Measurements from ENCODE around the gene ADCY7. TPM values are rescaled to one million over a fixed set of nuclear protein-coding genes. Genes with fewer than 3 reads are reported as not detected.

The ADCY7 gene
- total RNA-seq, 1 experiment from 2014 or later, result 4.2 TPM

- DNase-seq (ENCODE audit: low read depth, low spot score), result no peak
- in situ Hi-C loops (cut with HindIII; ENCODE audit: low pct_unique_long_range_greater_than_20kb, low sequenced_read_pairs), result no loop called here
These were observed 7.6 kb downstream of the ADCY7 start for GRCh38 chr16:50273888-50274325.

GRCh38 chr16:50274326-50275097 lies 8.2 kb downstream of the ADCY7 start:
- DNase-seq (ENCODE audit: low read depth, low spot score), result no peak
- in situ Hi-C loops (cut with HindIII; ENCODE audit: low pct_unique_long_range_greater_than_20kb, low sequenced_read_pairs), result no loop called here

GRCh38 chr16:50275098-50275415 lies 8.7 kb downstream of the ADCY7 start:
- in situ Hi-C loops (cut with HindIII; ENCODE audit: low pct_unique_long_range_greater_than_20kb, low sequenced_read_pairs), result no loop called here

GRCh38 chr16:50275428-50276325 lies 9.3 kb downstream of the ADCY7 start:
- in situ Hi-C loops (cut with HindIII; ENCODE audit: low pct_unique_long_range_greater_than_20kb, low sequenced_read_pairs), result no loop called here
- DNase-seq (ENCODE audit: low read depth, low spot score), result no peak

More at GRCh38 chr16:50275098-50275415, 8.7 kb downstream of the ADCY7 start:
- no peak for DNase-seq (ENCODE audit: low read depth, low spot score)

GRCh38 chr16:50276326-50276640 lies 9.9 kb downstream of the ADCY7 start:
- no peak for DNase-seq (ENCODE audit: low read depth, low spot score)
- in situ Hi-C loops (cut with HindIII; ENCODE audit: low pct_unique_long_range_greater_than_20kb, low sequenced_read_pairs), result no loop called here

GRCh38 chr16:50276801-50277555 lies 10.6 kb downstream of the ADCY7 start:
- no peak for DNase-seq (ENCODE audit: low read depth, low spot score)
- in situ Hi-C loops (cut with HindIII; ENCODE audit: low pct_unique_long_range_greater_than_20kb, low sequenced_read_pairs), result no loop called here

- in situ Hi-C loops (cut with HindIII; ENCODE audit: low pct_unique_long_range_greater_than_20kb, low sequenced_read_pairs), result no loop called here
- no peak for DNase-seq (ENCODE audit: low read depth, low spot score)
These were observed 11.9 kb downstream of the ADCY7 start for GRCh38 chr16:50278251-50278650.

- in situ Hi-C loops (cut with HindIII; ENCODE audit: low pct_unique_long_range_greater_than_20kb, low sequenced_read_pairs), result no loop called here
- no peak for DNase-seq (ENCODE audit: low read depth, low spot score)
These were observed 13.1 kb downstream of the ADCY7 start for GRCh38 chr16:50279504-50279865.

- DNase-seq (ENCODE audit: low read depth, low spot score), result no peak
- in situ Hi-C loops (cut with HindIII; ENCODE audit: low pct_unique_long_range_greater_than_20kb, low sequenced_read_pairs), result no loop called here
These were observed 14.6 kb downstream of the ADCY7 start for GRCh38 chr16:50280932-50281331.

GRCh38 chr16:50281391-50282009 lies 15.1 kb downstream of the ADCY7 start:
- in situ Hi-C loops (cut with HindIII; ENCODE audit: low pct_unique_long_range_greater_than_20kb, low sequenced_read_pairs), result no loop called here
- no peak for DNase-seq (ENCODE audit: low read depth, low spot score)

GRCh38 chr16:50282010-50282538 lies 15.7 kb downstream of the ADCY7 start:
- in situ Hi-C loops (cut with HindIII; ENCODE audit: low pct_unique_long_range_greater_than_20kb, low sequenced_read_pairs), result no loop called here
- DNase-seq (ENCODE audit: low read depth, low spot score), result no peak

GRCh38 chr16:50282955-50283631 lies 16.7 kb downstream of the ADCY7 start:
- in situ Hi-C loops (cut with HindIII; ENCODE audit: low pct_unique_long_range_greater_than_20kb, low sequenced_read_pairs), result no loop called here

GRCh38 chr16:50284131-50284911 lies 18.0 kb downstream of the ADCY7 start:
- in situ Hi-C loops (cut with HindIII; ENCODE audit: low pct_unique_long_range_greater_than_20kb, low sequenced_read_pairs), result no loop called here
- no peak for DNase-seq (ENCODE audit: low read depth, low spot score)

More at GRCh38 chr16:50282955-50283631, 16.7 kb downstream of the ADCY7 start:
- DNase-seq (ENCODE audit: low read depth, low spot score), result no peak

GRCh38 chr16:50285406-50286003 lies 19.2 kb downstream of the ADCY7 start:
- in situ Hi-C loops (cut with HindIII; ENCODE audit: low pct_unique_long_range_greater_than_20kb, low sequenced_read_pairs), result no loop called here

GRCh38 chr16:50286681-50287080 lies 20.3 kb downstream of the ADCY7 start:
- DNase-seq (ENCODE audit: low read depth, low spot score), result no peak
- in situ Hi-C loops (cut with HindIII; ENCODE audit: low pct_unique_long_range_greater_than_20kb, low sequenced_read_pairs), result no loop called here

More at GRCh38 chr16:50285406-50286003, 19.2 kb downstream of the ADCY7 start:
- no peak for DNase-seq (ENCODE audit: low read depth, low spot score)

GRCh38 chr16:50288026-50288425 lies 21.7 kb downstream of the ADCY7 start:
- in situ Hi-C loops (cut with HindIII; ENCODE audit: low pct_unique_long_range_greater_than_20kb, low sequenced_read_pairs), result no loop called here
- no peak for DNase-seq (ENCODE audit: low read depth, low spot score)

Data from SK-MEL-5 (cell line).